HepG2 (cell line): ENCODE data around the gene WASF1. TPM values are rescaled to one million over a fixed set of nuclear protein-coding genes. Genes with fewer than 3 reads are reported as not detected.

Source experiments
- ATAC-seq: fragments of 200-7000 bp; cut with Tn5 transposase; 3 replicates; pipeline ENCODE4 v1.9.1; 2020; ENCODE audit warnings: mild to moderate bottlenecking, moderate library complexity
- BruUV-seq: library from RNA; stranded (reverse); fragments of 400-500 nt; replicated peaks from 2 replicates; lab custom pipeline; 2021; lab: Mats Ljungman, UMichigan
- CTCF ChIA-PET: fragments of 300-600 bp; formaldehyde crosslinking; extraction: SDS; loops from one replicate; lab custom pipeline; 2021; ENCODE audit warnings: low total read pairs, inconsistent platforms, low intra/inter-chr PET ratio; lab: Yijun Ruan, JAX
- POLR2A ChIA-PET: fragments of 350-600 bp; sonication (Branson Sonifier 250); formaldehyde crosslinking; loops from one replicate; lab custom pipeline; 2020; ENCODE audit warnings: antibody characterized with exemption, inconsistent platforms; lab: Yijun Ruan, JAX
- DNase-seq: peaks from one replicate; pipeline ENCODE4 v3.0.0-alpha.2; 2015; ENCODE audit warnings: low spot score
- FAIRE-seq: peaks from 3 replicates; lab custom pipeline; 2011; peaks lifted over from hg19 to GRCh38; lab: Jason Lieb, UNC
- H2AFZ ChIP-seq: one replicate; pipeline ENCODE4 v1.6.1; 2011; ENCODE audit warnings: low read length, inconsistent platforms
- H3K27ac ChIP-seq: fragments of 300-600 bp; 3 replicates; pipeline ENCODE4 v1.8.0; 2011; ENCODE audit warnings: mixed run types, mild to moderate bottlenecking, mixed read lengths, low read length, inconsistent platforms; ENCODE audit not compliant: insufficient read depth; ENCODE audit errors: extremely low read length
- H3K27me3 ChIP-seq, 2 experiments: fragments of 200-600 bp in 1 of 2; 2 replicates in 1 of 2; 3 replicates in 1 of 2; pipeline versions ENCODE4 v1.6.0 to v1.8.0; 2011; ENCODE audit warnings: low read length in 2 of 2, mild to moderate bottlenecking in 2 of 2, moderate library complexity in 2 of 2, inconsistent platforms in 1 of 2; ENCODE audit not compliant: insufficient read depth in 2 of 2, control insufficient read depth in 1 of 2
- H3K36me3 ChIP-seq, 2 experiments: fragments of 200-600 bp in 1 of 2; replicated peaks in 1 of 2; 2 replicates in 1 of 2; 3 replicates in 1 of 2; pipeline versions ENCODE4 v1.5.1 to v1.8.0; 2011; ENCODE audit warnings: low read length in 2 of 2, inconsistent platforms in 1 of 2; ENCODE audit not compliant: insufficient read depth in 2 of 2, control insufficient read depth in 1 of 2
- H3K4me1 ChIP-seq: 2 replicates; pipeline ENCODE4 v1.5.1; 2012; ENCODE audit warnings: low read length, inconsistent platforms; ENCODE audit not compliant: insufficient read depth
- H3K4me2 ChIP-seq: 2 replicates; pipeline ENCODE4 v1.6.0; 2011; ENCODE audit warnings: low read depth, low read length, inconsistent platforms
- H3K4me3 ChIP-seq, 3 experiments: fragments of 200-600 bp in 1 of 3; sonication (generic), shearing (Covaris generic) in 1 of 3; replicated peaks in 1 of 3; 2 replicates each; pipeline ENCODE4 v1.5.1; 2011 to 2016; ENCODE audit warnings: low read length in 3 of 3, inconsistent platforms in 2 of 3, low read depth in 2 of 3, mild to moderate bottlenecking in 2 of 3, control low read depth in 1 of 3, mixed read lengths in 1 of 3; ENCODE audit not compliant: insufficient read depth in 1 of 3
- H3K79me2 ChIP-seq: one replicate; pipeline ENCODE4 v1.6.1; 2011; ENCODE audit warnings: low read length, inconsistent platforms; ENCODE audit not compliant: insufficient read depth
- H3K9ac ChIP-seq: 2 replicates; pipeline ENCODE4 v1.6.0; 2011; ENCODE audit warnings: mild to moderate bottlenecking, low read depth, low read length, inconsistent platforms; ENCODE audit not compliant: insufficient read depth
- H3K9me3 ChIP-seq: 2 replicates; pipeline ENCODE4 v1.5.1; 2012; ENCODE audit warnings: mild to moderate bottlenecking, low read length
- H4K20me1 ChIP-seq: 2 replicates; pipeline ENCODE4 v1.6.0; 2011; ENCODE audit warnings: inconsistent platforms, mild to moderate bottlenecking, low read length, moderate library complexity; ENCODE audit not compliant: insufficient read depth
- BRD4 ChIP-seq: sonication (generic); formaldehyde crosslinking; IDR thresholded peaks from 2 replicates; pipeline ENCODE4 v1.4.0; 2020; ENCODE audit warnings: missing genetic modification reagents
- HHEX ChIP-seq: IDR thresholded peaks from 2 replicates; pipeline ENCODE4 v1.6.1; 2016; ENCODE audit warnings: control low read depth
- MAFF ChIP-seq: IDR thresholded peaks from 2 replicates; pipeline ENCODE4 v1.6.1; 2011; ENCODE audit warnings: low read depth, low read length, improper control_type of control experiment
- MAFK ChIP-seq, 2 experiments: IDR thresholded peaks in 1 of 2; conservative IDR thresholded peaks in 1 of 2; 2 replicates each; pipeline ENCODE4 v1.6.1; 2011; ENCODE audit warnings: improper control_type of control experiment in 2 of 2, low read length in 2 of 2
- MBNL3 ChIP-seq: fragments of 250-450 bp; sonication (Bioruptor Pico); conservative IDR thresholded peaks from 2 replicates; pipeline ENCODE4 v1.8.0; 2022; ENCODE audit warnings: mild to moderate bottlenecking, inconsistent platforms
- NCOA2 ChIP-seq: sonication (generic); formaldehyde crosslinking; IDR thresholded peaks from 2 replicates; pipeline ENCODE4 v1.8.0; 2022; ENCODE audit warnings: inconsistent platforms
- NFE2L2 ChIP-seq: fragments of 150-350 bp; IDR thresholded peaks from 2 replicates; pipeline ENCODE4 v1.6.1; 2014; ENCODE audit warnings: low read length
- NR2C2 ChIP-seq: sonication (generic); formaldehyde crosslinking; IDR thresholded peaks from 2 replicates; pipeline ENCODE4 v1.4.0; 2020; ENCODE audit warnings: missing genetic modification reagents, mild to moderate bottlenecking, moderate library complexity, borderline replicate concordance
- SMC3 ChIP-seq: IDR thresholded peaks from 2 replicates; pipeline ENCODE4 v1.6.1; 2011; ENCODE audit warnings: low read length, improper control_type of control experiment
- TOE1 ChIP-seq: sonication (generic); formaldehyde crosslinking; IDR thresholded peaks from 2 replicates; pipeline ENCODE4 v1.4.0; 2020; ENCODE audit warnings: mild to moderate bottlenecking, missing genetic modification reagents
- ZNF333 ChIP-seq: sonication (generic); formaldehyde crosslinking; IDR thresholded peaks from 2 replicates; pipeline ENCODE4 v1.4.0; 2020; ENCODE audit warnings: mild to moderate bottlenecking, missing genetic modification reagents, borderline replicate concordance
- WGBS: methylation state at CpG from one replicate; pipeline ENCODE4 v1.1.6; 2017; ENCODE audit warnings: low lambda C conversion rate; 5-methylcytosine and 5-hydroxymethylcytosine counted together
- in situ Hi-C: cut with HindIII; loops from 2 replicates; pipeline ENCODE4 v1.10.0; 2017; ENCODE audit warnings: low pct_unique_long_range_greater_than_20kb; ENCODE audit not compliant: extremely low pct_ligation_motif_present
- intact Hi-C: fragments of 100-400 bp; cut with micrococcal nuclease; formaldehyde crosslinking; loops from one replicate; pipeline ENCODE4 v1.10.0; 2022; ENCODE audit not compliant: unreplicated experiment
- polyA plus RNA-seq, 8 experiments: library from polyadenylated mRNA; depleted of rRNA in 3 of 8; stranded (reverse) in 7 of 8; unstranded in 1 of 8; fragments of >200 nt; fragmentation: Illumina TruSeq in 4 of 8; extraction: Trizol in 4 of 8; gene quantifications; 2 replicates each; pipeline versions ENCODE4 v1.2.1 to v1.2.3, GENCODE V29; 2011 to 2016; ENCODE audit warnings: low read depth in 4 of 8, missing spikeins in 1 of 8, mixed read lengths in 1 of 8; ENCODE audit not compliant: insufficient read depth in 1 of 8
- total RNA-seq, 5 experiments: library from RNA; depleted of rRNA; stranded (reverse); fragments of >200 nt; fragmentation: Illumina TruSeq; extraction: Trizol; gene quantifications; 2 replicates each; pipeline ENCODE4 v1.2.3, GENCODE V29; 2016; ENCODE audit warnings: low read depth in 1 of 5
- TF ChIP-seq, protein P1 (sequence below): sonication (generic); formaldehyde crosslinking; IDR thresholded peaks from 2 replicates; pipeline ENCODE4 v1.8.1; 2023; ENCODE audit warnings: mild to moderate bottlenecking, missing genetic modification reagents
- TF ChIP-seq, protein P2 (sequence below): sonication (generic); formaldehyde crosslinking; IDR thresholded peaks from 2 replicates; pipeline ENCODE4 v1.5.0; 2020; ENCODE audit warnings: missing genetic modification reagents, mild to moderate bottlenecking, borderline replicate concordance

WASF1 gene
- total and polyA plus RNA-seq, 2 of the 13 experiments (the other 11 are each of a cell fraction or from before 2014, with no cell fraction given): 8.5 to 17.3 TPM

DNA sequence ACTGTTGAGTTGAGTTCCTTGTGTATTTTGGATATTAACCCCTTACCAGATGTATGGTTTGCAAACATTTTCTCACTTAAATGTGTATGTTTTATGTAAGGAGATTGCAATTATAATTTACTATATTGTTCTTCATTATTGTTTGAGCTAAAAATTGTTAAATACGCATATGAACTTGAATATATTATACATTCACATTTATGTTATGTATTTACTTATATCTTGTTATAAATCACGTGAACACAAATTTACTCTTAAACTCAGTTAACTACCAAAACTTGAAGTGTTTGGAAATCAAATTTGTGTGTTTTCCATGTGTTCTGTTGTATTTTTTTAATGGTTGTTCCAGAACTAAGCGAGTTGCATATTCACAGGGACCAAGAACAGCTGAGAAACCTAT, 19.1 kb upstream of the WASF1 start:
- FAIRE-seq: no peak
- BruUV-seq: no TSS peak
- in situ Hi-C loops: no loop called here

DNA sequence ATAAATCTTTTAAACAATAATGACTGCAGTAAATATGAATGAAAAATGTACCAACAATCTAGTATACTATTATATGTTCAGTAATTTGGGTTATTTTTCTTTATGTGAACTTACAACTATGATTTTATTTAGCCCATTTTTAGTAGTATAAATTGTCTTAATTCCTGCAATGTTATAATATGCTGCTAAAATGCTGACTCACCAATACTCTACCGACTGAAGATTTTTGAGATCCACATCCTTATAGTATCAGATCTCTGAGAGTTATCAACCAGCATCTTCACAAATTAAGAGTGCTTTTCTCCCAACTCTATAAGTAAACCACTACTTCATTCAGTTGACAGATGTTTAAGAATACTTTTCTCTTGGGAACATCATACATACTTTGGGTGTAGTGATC, 17.4 kb upstream of the WASF1 start:
- H3K4me2 ChIP-seq: no peak overlapping the region
- ATAC-seq (no peak), FAIRE-seq (no peak), DNase-seq (no peak)
- 100% methylated on average over 1 of the region's 1 CpG for WGBS
- H3K9me3 ChIP-seq: no peaks in the 10 kb centered on the region
- ChIA-PET POLR2A (no interaction called here), CTCF (no interaction called here)
- H2AFZ ChIP-seq: no peak overlapping the region
- no peaks in the 10 kb centered on the region for H3K4me1 ChIP-seq
- H3K79me2 ChIP-seq: peaks cover 6% of the 10 kb centered on the region
- peaks cover 0 to 19% of the 10 kb centered on the region in 2 experiments; a peak in 3 of 5 replicates for H3K36me3 ChIP-seq
- H4K20me1 ChIP-seq: no peaks in the 10 kb centered on the region
- intact Hi-C loops: no loop called here
- no peak overlapping the region for H3K9ac ChIP-seq
- no peak overlapping the region for H3K4me3 ChIP-seq
- no peak overlapping the region for H3K27ac ChIP-seq
- in situ Hi-C loops: no loop called here
- H3K27me3 ChIP-seq: no peaks in the 10 kb centered on the region
- no TSS peak for BruUV-seq
- TF ChIP-seq TOE1: no peak
- TF ChIP-seq ZNF333 (CRISPR knock-in tag): no peak
- no peak for TF ChIP-seq NR2C2 (CRISPR knock-in tag)
- no peak for TF ChIP-seq BRD4 (CRISPR knock-in tag)
- TF ChIP-seq NFE2L2: peak; percentile 32; the same call in 1 of the 2 replicates
- peak; percentile 96 to 97 for TF ChIP-seq MAFK (conservative IDR thresholded peaks at IDR 0.05 in 1 of 2, IDR thresholded peaks at IDR 0.05 in 1 of 2; ENCODE audit: low read length in 2 of 2)
- TF ChIP-seq NCOA2 (CRISPR knock-in tag): no peak
- TF ChIP-seq, protein P1, sequence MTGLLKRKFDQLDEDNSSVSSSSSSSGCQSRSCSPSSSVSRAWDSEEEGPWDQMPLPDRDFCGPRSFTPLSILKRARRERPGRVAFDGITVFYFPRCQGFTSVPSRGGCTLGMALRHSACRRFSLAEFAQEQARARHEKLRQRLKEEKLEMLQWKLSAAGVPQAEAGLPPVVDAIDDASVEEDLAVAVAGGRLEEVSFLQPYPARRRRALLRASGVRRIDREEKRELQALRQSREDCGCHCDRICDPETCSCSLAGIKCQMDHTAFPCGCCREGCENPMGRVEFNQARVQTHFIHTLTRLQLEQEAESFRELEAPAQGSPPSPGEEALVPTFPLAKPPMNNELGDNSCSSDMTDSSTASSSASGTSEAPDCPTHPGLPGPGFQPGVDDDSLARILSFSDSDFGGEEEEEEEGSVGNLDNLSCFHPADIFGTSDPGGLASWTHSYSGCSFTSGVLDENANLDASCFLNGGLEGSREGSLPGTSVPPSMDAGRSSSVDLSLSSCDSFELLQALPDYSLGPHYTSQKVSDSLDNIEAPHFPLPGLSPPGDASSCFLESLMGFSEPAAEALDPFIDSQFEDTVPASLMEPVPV: no peak
- TF ChIP-seq HHEX (CRISPR knock-in tag): no peak
- peak; percentile 96 for TF ChIP-seq MAFF
- TF ChIP-seq, protein P2, sequence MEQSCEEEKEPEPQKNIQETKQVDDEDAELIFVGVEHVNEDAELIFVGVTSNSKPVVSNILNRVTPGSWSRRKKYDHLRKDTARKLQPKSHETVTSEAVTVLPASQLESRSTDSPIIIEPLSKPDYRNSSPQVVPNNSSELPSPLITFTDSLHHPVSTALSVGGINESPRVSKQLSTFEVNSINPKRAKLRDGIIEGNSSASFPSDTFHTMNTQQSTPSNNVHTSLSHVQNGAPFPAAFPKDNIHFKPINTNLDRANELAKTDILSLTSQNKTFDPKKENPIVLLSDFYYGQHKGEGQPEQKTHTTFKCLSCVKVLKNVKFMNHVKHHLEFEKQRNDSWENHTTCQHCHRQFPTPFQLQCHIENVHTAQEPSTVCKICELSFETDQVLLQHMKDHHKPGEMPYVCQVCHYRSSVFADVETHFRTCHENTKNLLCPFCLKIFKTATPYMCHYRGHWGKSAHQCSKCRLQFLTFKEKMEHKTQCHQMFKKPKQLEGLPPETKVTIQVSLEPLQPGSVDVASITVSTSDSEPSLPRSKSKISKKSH (CRISPR knock-in tag): no peak

More for the DNA sequence above, 19.1 kb upstream of the WASF1 start:
- ChIA-PET CTCF (no interaction called here), POLR2A (no interaction called here)
- 97% methylated on average over 3 of the region's 3 CpGs for WGBS
- H3K27ac ChIP-seq: no peak overlapping the region
- H3K36me3 ChIP-seq: peaks cover 0 to 15% of the 10 kb centered on the region in 2 experiments; a peak in 3 of 5 replicates
- H4K20me1 ChIP-seq: no peaks in the 10 kb centered on the region
- H3K79me2 ChIP-seq: peaks cover 5% of the 10 kb centered on the region
- ATAC-seq (no peak), DNase-seq (no peak)
- H3K9me3 ChIP-seq: no peaks in the 10 kb centered on the region
- H3K4me1 ChIP-seq: no peaks in the 10 kb centered on the region
- H3K9ac ChIP-seq: no peak overlapping the region
- H3K4me2 ChIP-seq: no peak overlapping the region
- no peak overlapping the region for H3K4me3 ChIP-seq
- no peak overlapping the region for H2AFZ ChIP-seq
- TF ChIP-seq MBNL3 (CRISPR knock-in tag) (0 out of 2 replicates have a peak, but pooled peaks have one; percentile 49), SMC3 (no peak)
- TF ChIP-seq, all 625 proteins: peak for 1
- H3K27me3 ChIP-seq: no peaks in the 10 kb centered on the region
- intact Hi-C loops: no loop called here
